Measurements from ENCODE around the gene RFX3.

The RFX3 gene

DNA sequence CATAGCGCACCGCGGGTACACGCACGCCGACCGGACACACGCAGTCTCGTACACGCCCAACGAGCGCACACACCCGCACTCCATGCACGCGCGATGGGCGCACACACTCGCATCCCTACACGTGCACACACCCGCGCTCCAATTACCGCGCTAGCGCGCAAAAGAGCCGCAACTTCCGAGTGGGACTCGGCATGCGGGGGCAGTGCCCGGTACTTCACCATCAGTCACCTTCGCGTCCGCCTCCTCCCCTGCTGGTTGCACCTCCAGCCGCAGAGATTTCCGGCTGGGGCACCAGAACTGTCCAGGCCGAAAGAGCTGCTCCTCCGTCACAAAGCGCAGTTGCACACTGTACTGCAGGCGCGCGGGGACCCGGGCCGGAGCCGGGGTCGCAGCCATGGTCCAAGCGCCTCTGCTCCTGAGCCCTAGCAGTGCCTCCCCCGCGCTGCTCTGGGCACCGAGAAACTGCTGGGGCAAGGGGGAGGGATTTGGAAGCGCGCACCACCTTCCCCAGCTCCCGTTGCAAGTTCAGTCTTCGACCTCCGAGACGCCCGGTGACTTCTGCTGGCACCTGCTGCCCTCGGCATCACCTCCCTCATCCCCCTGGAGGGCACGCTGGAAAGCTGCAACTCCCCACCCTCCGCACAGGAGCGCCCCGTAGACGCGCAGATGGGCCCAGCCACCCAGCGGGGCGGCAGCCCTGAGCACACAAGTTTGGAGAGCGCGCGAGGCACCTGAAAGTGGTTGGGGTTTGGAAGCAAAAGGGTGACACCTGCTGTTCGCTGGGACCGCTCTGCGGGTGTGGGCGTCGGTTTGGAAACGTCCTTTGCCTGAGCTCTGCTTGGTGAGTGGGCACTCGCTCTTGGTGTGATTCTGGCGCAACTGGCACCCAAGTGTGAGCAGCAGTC, 344.5 kb downstream of the RFX3 start:
- in situ Hi-C loops (cut with HindIII; ENCODE audit: low sequenced_read_pairs), result no loop called here
- peak; percentile 13 for DNase-seq (ENCODE audit: low read depth, low spot score)
- TF ChIP-seq, protein P1, sequence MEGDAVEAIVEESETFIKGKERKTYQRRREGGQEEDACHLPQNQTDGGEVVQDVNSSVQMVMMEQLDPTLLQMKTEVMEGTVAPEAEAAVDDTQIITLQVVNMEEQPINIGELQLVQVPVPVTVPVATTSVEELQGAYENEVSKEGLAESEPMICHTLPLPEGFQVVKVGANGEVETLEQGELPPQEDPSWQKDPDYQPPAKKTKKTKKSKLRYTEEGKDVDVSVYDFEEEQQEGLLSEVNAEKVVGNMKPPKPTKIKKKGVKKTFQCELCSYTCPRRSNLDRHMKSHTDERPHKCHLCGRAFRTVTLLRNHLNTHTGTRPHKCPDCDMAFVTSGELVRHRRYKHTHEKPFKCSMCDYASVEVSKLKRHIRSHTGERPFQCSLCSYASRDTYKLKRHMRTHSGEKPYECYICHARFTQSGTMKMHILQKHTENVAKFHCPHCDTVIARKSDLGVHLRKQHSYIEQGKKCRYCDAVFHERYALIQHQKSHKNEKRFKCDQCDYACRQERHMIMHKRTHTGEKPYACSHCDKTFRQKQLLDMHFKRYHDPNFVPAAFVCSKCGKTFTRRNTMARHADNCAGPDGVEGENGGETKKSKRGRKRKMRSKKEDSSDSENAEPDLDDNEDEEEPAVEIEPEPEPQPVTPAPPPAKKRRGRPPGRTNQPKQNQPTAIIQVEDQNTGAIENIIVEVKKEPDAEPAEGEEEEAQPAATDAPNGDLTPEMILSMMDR (IDR thresholded peaks at IDR 0.05; ENCODE audit: low read depth, low read length), result peak; percentile 38
- H3K4me3 ChIP-seq (ENCODE audit: low read depth, low read length), result peak overlapping the region; percentile 31

DNA sequence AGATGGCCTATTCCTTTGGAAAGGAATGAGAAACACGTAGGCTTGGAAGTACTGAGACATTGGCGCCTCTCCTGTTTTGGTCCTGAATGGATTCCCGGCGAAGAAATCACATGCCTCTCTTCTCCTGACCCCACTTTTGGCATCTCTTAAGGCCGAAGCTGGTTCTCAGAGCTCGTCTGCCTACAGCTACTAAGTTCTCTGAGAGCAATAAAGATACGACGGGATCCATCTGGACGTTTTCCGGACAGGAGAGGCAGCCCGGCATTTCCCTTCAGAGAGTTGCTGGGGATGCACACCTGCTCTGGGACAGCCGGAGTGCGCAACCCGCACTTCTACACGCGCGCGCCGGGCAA, 345.1 kb downstream of the RFX3 start:
- H3K4me3 ChIP-seq (ENCODE audit: low read depth, low read length), result peak overlapping the region; percentile 31
- TF ChIP-seq, protein P1 (IDR thresholded peaks at IDR 0.05; ENCODE audit: low read depth, low read length), result no peak
- no peak for DNase-seq (ENCODE audit: low read depth, low spot score)
- in situ Hi-C loops (cut with HindIII; ENCODE audit: low sequenced_read_pairs), result no loop called here

DNA sequence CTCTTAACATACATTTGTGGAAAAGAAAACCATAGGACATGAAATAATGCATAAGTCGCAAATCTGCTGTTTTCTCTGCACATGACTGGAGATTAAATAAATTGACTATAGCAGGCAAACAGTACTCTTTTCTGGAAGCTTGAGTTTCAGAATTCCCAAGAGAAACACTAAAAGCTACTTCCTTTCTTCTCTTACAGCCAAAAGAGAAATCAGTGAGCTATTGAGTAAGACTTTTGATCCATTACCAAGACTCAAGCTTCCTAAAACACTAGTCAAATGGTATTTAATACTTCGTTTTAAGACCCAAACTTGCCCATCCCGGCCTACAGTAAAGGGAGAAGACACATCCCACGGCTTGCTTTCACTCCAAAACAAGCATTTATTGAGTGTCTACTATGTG, 346.1 kb downstream of the RFX3 start:
- TF ChIP-seq, protein P1 (IDR thresholded peaks at IDR 0.05; ENCODE audit: low read depth, low read length), result no peak
- no peak overlapping the region for H3K4me3 ChIP-seq (ENCODE audit: low read depth, low read length)
- in situ Hi-C loops (cut with HindIII; ENCODE audit: low sequenced_read_pairs), result no loop called here
- DNase-seq (ENCODE audit: low read depth, low spot score), result no peak

DNA sequence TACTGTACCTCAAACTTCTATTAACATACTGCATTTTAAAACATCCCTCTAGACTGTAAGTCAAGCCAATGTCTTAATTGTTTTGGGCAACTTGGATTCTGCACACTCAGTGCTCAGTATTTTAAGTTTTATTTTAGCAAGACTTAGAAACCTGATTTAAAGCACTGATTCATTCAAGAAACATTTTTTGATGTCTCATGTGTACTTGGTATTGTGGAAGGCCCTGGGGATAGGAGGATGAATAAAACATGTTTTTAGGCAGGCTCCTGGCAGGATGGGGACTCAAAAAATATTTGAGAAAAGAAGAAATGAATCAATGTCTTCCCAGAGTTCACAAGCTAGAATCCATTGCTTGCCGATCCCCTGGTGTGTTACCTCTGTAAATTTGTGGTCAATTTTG, 347.9 kb downstream of the RFX3 start:
- TF ChIP-seq, protein P1 (IDR thresholded peaks at IDR 0.05; ENCODE audit: low read depth, low read length), result no peak
- H3K4me3 ChIP-seq (ENCODE audit: low read depth, low read length), result no peak overlapping the region
- in situ Hi-C loops (cut with HindIII; ENCODE audit: low sequenced_read_pairs), result no loop called here
- no peak for DNase-seq (ENCODE audit: low read depth, low spot score)

DNA sequence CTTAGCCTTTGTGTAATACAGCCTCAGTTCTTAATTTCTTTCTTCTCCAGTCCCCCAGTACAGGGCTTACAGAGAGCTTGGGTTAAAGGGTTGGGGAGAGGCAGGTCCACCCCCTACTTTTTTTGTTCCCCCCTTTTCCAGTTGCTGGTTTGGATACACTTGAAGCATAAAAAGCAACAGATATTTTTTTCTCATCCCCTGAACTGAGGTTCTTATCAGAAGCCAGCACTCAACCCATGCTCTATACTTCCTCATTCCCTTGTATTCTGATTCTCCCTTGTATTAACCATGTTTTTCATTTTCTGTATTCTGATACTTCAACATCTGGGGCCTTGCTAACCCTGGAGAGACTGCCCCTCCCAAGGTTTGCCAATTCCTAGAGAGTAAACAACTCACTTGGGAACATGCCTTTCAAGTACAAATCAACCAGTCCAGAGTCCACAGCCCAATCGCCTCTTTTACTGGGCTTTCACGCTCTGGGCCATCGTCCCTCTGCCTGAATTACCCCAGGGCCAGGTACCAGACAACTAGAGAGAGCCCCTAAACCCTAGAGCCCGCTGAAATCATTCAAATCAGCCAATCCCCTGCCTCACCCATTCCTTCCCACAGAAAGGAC, 348.5 kb downstream of the RFX3 start:
- TF ChIP-seq, protein P1 (IDR thresholded peaks at IDR 0.05; ENCODE audit: low read depth, low read length), result no peak
- in situ Hi-C loops (cut with HindIII; ENCODE audit: low sequenced_read_pairs), result no loop called here
- DNase-seq (ENCODE audit: low read depth, low spot score), result no peak
- H3K4me3 ChIP-seq (ENCODE audit: low read depth, low read length), result no peak overlapping the region

DNA sequence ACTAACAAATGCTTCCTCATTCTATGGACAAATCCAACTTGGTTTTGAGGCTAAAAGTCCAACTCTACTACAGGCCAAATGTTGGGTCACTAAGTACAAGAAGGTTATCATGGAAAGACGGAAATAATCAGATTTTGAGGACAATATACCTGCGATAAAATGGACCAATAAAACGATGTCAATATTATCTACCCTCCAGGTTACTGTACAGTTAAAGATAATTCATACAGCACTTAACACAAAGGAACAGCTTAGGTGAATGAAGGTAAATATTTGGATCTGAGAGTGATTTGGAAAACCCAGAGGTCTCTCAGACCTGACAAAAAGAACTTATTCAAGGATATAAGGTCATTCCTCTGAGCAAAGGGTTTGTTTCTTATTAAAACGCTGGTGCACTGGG, 352.4 kb downstream of the RFX3 start:
- DNase-seq (ENCODE audit: low read depth, low spot score), result no peak
- H3K4me3 ChIP-seq (ENCODE audit: low read depth, low read length), result no peak overlapping the region
- TF ChIP-seq, protein P1 (IDR thresholded peaks at IDR 0.05; ENCODE audit: low read depth, low read length), result no peak
- in situ Hi-C loops (cut with HindIII; ENCODE audit: low sequenced_read_pairs), result no loop called here

Measured in astrocyte of the spinal cord (primary cell).